Mucosa of stomach (tissue), 1 donor: ENCODE results near the gene KCNH3.
"Not testable (repeated sequence)": the region's sequence is repeated elsewhere in the genome, so short reads cannot be mapped to it uniquely, and the experiment has no call there.

Source experiments
- H3K27me3 ChIP-seq: one replicate; pipeline ENCODE4 v1.7.0; 2013; ENCODE audit warnings: mild to moderate bottlenecking, low read length; ENCODE audit not compliant: control insufficient read depth, insufficient read depth
- H3K36me3 ChIP-seq: one replicate; pipeline ENCODE4 v1.7.0; 2013; ENCODE audit warnings: low read length; ENCODE audit not compliant: control insufficient read depth, insufficient read depth
- H3K4me1 ChIP-seq: one replicate; pipeline ENCODE4 v1.7.0; 2013; ENCODE audit warnings: mild to moderate bottlenecking, low read length; ENCODE audit not compliant: control insufficient read depth, insufficient read depth
- H3K4me3 ChIP-seq: one replicate; pipeline ENCODE4 v1.7.0; 2013; ENCODE audit warnings: low read length
- H3K9ac ChIP-seq: one replicate; pipeline ENCODE4 v1.7.0; 2013; ENCODE audit warnings: mild to moderate bottlenecking, low read length, moderate library complexity
- H3K9me3 ChIP-seq: one replicate; pipeline ENCODE4 v1.7.0; 2013; ENCODE audit warnings: mild to moderate bottlenecking, low read length, moderate library complexity; ENCODE audit not compliant: control insufficient read depth
- donor health status: Pancreatic carcinoma.

Gene KCNH3

DNA sequence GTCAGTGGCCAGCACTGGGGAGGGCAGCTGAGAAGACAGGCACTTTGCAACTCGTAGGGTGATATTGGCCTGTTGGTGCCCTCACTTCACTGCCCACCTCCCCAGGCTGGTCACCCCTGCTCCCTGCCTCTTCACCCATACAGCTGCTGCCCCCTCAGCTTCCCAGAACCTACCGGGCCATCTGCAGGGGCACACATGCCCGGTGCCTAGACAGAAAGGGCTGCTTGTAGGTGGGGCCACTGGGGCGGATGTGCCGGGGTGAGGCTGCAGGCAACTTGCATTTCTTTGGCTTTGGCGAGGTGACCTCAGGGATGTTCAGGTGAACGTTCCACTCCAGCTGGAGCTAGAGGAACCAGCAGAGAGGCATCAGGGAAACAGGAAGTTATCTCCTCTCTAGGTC lies 49.5 kb downstream of the KCNH3 start:
- no peak overlapping the region for H3K9ac ChIP-seq
- no peaks in the 10 kb centered on the region for H3K4me1 ChIP-seq
- H3K9me3 ChIP-seq: no peaks in the 10 kb centered on the region
- H3K4me3 ChIP-seq: no peak overlapping the region
- H3K36me3 ChIP-seq: no peaks in the 10 kb centered on the region
- H3K27me3 ChIP-seq: no peaks in the 10 kb centered on the region

DNA sequence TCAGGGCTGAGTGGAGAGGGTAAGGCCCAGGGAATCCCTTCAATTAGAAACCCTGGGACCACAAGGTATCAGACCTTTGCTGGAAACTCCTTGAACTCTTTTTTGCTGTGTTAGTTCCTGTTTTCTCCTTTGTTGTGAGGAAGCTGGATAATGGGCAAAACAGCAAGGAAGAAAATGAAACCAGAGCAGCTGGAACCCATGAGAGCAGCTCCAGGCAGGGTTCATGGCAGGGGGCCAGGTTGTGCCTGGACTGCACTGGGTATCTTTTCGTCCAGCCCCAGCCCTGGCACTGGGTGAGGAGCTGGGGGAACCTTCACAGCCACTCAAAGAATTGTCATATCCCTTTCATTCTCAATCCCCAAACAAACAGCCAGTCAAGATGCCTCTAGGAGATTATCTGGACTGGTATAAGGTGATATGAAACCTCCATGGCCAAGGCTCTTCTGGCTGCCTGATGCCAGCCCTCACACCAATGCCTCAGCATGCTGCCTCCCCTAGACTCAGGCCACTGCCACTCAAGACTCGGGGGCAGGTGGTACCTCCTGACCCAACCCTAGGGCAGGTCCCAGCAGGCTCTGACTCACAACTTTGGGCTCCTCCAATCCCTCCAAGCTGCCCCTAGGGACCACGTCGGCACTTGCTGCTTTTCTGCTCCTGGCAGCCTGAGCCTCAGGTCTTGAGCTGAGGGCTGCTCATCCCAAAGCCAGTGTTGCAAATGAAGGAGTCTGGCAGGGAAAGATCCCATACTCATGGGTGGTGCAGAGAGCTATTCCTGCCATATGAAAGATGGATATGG lies 50.1 kb downstream of the KCNH3 start:
- Histone ChIP-seq H3K36me3 (no peaks in the 10 kb centered on the region), H3K4me3 (no peak overlapping the region), H3K27me3 (no peaks in the 10 kb centered on the region), H3K9me3 (no peaks in the 10 kb centered on the region), H3K9ac (no peak overlapping the region), H3K4me1 (no peaks in the 10 kb centered on the region)

- no peaks in the 10 kb centered on the region for H3K4me1 ChIP-seq
- no peak overlapping the region for H3K4me3 ChIP-seq
- H3K9me3 ChIP-seq: no peaks in the 10 kb centered on the region
- no peak overlapping the region for H3K9ac ChIP-seq
- no peaks in the 10 kb centered on the region for H3K36me3 ChIP-seq
- H3K27me3 ChIP-seq: no peaks in the 10 kb centered on the region
These were observed 59.7 kb downstream of the KCNH3 start for GRCh38 chr12:49598527-49598926.

DNA sequence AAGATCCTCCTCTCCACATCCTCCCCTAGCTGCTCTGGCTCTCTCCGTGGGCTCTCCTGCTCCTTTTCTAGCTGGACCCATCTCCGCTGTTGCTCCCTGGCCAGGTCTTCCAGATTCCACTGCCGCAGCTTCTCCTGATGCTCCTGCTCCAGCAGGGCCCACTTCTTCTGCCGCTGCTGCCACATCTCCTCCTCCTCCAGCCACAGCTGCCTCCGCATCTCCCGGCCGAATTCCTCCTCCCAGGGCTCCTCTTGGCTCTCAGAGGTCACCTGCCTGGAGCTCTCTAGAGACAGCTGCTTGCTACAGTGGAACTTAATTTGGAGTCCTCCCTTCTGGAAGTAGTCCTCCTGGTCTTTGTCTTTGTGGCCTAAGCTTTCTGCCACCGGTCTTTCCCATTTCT lies 61.1 kb downstream of the KCNH3 start:
- no peaks in the 10 kb centered on the region for H3K4me1 ChIP-seq
- no peaks in the 10 kb centered on the region for H3K9me3 ChIP-seq
- no peak overlapping the region for H3K9ac ChIP-seq
- no peak overlapping the region for H3K4me3 ChIP-seq
- no peaks in the 10 kb centered on the region for H3K27me3 ChIP-seq
- no peaks in the 10 kb centered on the region for H3K36me3 ChIP-seq

- Histone ChIP-seq H3K36me3 (no peaks in the 10 kb centered on the region), H3K9ac (no peak overlapping the region), H3K27me3 (no peaks in the 10 kb centered on the region), H3K9me3 (no peaks in the 10 kb centered on the region), H3K4me3 (no peak overlapping the region), H3K4me1 (no peaks in the 10 kb centered on the region)
These were observed 64.9 kb downstream of the KCNH3 start for GRCh38 chr12:49603721-49604120.

DNA sequence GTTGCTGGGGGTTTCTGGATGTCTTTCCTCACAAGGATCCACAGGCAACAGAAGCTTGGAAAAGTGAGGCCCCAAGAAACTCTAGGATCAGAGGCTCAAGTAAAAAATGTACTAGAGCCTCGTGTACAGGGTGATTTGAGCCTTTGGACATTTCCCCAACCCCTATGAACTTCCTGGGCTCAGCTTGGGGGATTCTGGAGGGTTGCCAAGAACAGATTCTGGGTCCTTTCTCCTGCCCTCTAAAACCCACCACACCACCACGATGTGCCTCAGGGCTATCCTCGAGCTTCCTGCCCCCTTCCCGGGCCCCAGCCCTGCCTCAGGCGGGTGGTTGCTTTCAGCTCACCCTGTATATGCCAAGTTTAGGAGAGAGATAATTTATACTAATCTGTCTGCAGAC lies 66.0 kb downstream of the KCNH3 start:
- no peaks in the 10 kb centered on the region for H3K9me3 ChIP-seq
- H3K4me1 ChIP-seq: no peaks in the 10 kb centered on the region
- no peak overlapping the region for H3K4me3 ChIP-seq
- H3K36me3 ChIP-seq: no peaks in the 10 kb centered on the region
- no peak overlapping the region for H3K9ac ChIP-seq
- H3K27me3 ChIP-seq: no peaks in the 10 kb centered on the region

DNA sequence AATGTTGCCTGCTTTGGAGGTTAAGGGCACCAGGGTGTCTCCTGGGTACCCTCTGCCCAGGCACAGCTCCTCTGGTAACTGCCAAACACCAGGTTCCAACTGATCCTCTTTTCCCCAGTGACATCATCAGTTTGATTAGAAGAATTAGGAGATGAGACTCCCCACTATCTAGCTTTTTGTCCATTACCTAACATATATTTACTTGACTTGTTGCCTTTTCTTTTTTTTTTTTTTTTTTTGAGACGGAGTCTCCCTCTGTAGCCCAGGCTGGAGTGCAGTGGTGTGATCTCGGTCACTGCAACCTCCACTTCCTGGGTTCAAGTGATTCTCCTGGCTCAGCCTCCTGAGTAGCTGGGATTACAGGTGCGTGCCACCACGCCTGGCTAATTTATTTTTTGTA lies 66.7 kb downstream of the KCNH3 start, which contains the start of gene FAM186B:
Gene FAM186B, minus strand, starts transcription at position 101 of the 400 bp plus-strand sequence. CDS start 162 bp downstream, outside the sequence.
- not testable (repeated sequence) for H3K9ac ChIP-seq, H3K4me1 ChIP-seq, H3K36me3 ChIP-seq, H3K9me3 ChIP-seq, H3K4me3 ChIP-seq, H3K27me3 ChIP-seq
